Endothelial cell of umbilical vein (primary cell): ENCODE data around the gene TRIM42. TPM values are rescaled to one million over a fixed set of nuclear protein-coding genes. Genes with fewer than 3 reads are reported as not detected.

Source experiments
- BruUV-seq: library from RNA; stranded (reverse); fragments of 400-500 nt; replicated peaks from 2 replicates; lab custom pipeline; 2021; lab: Mats Ljungman, UMichigan
- CTCF ChIA-PET: fragments of 300-600, 350-600 bp; sonication (Branson Sonifier 250); formaldehyde crosslinking; loops from one replicate; lab custom pipeline; 2021; ENCODE audit warnings: antibody characterized with exemption, inconsistent platforms; lab: Charles Lee
- POLR2A ChIA-PET: fragments of 300-600, 350-600 bp; sonication (Branson Sonifier 250); formaldehyde crosslinking; loops from one replicate; lab custom pipeline; 2021; ENCODE audit warnings: antibody characterized with exemption, inconsistent platforms; lab: Charles Lee
- DNase-seq: peaks from one replicate; pipeline ENCODE4 v3.0.0-alpha.2; 2011; ENCODE audit warnings: low read depth, low spot score
- FAIRE-seq: peaks from 2 replicates; lab custom pipeline; 2011; peaks lifted over from hg19 to GRCh38; lab: Jason Lieb, UNC
- H2AFZ ChIP-seq: 2 replicates; pipeline ENCODE4 v1.6.0; 2012; ENCODE audit warnings: low read depth, low read length, control low read depth, inconsistent platforms
- H3K27ac ChIP-seq: 2 replicates; pipeline ENCODE4 v1.5.1; 2011; ENCODE audit warnings: low read depth, mild to moderate bottlenecking, control low read depth, low read length, moderate library complexity; ENCODE audit not compliant: insufficient read depth
- H3K27me3 ChIP-seq, 2 experiments: 2 replicates each; pipeline versions ENCODE4 v1.6.0 to v1.6.1; 2011; ENCODE audit warnings: low read length in 2 of 2, mixed read lengths in 1 of 2; ENCODE audit not compliant: control insufficient read depth in 2 of 2, insufficient read depth in 2 of 2
- H3K36me3 ChIP-seq, 2 experiments: 2 replicates in 1 of 2; 3 replicates in 1 of 2; pipeline ENCODE4 v1.5.1; 2011; ENCODE audit warnings: low read length in 2 of 2, mild to moderate bottlenecking in 1 of 2, moderate library complexity in 1 of 2; ENCODE audit not compliant: control insufficient read depth in 2 of 2, insufficient read depth in 2 of 2; ENCODE audit errors: extremely low read depth in 1 of 2
- H3K4me1 ChIP-seq: 3 replicates; pipeline ENCODE4 v1.5.1; 2011; ENCODE audit warnings: mild to moderate bottlenecking, low read length; ENCODE audit not compliant: control insufficient read depth, insufficient read depth; ENCODE audit errors: extremely low read depth
- H3K4me2 ChIP-seq: 2 replicates; pipeline ENCODE4 v1.6.1; 2011; ENCODE audit warnings: low read length, control low read depth, mixed read lengths; ENCODE audit not compliant: insufficient read depth
- H3K4me3 ChIP-seq, 3 experiments: fragments of 200-600 bp in 1 of 3; sonication (generic), shearing (Covaris generic) in 1 of 3; replicated peaks in 1 of 3; 2 replicates each; pipeline ENCODE4 v1.5.1; 2011 to 2016; ENCODE audit warnings: control low read depth in 3 of 3, low read length in 3 of 3, mild to moderate bottlenecking in 2 of 3, inconsistent platforms in 1 of 3, low read depth in 1 of 3, moderate library complexity in 1 of 3; ENCODE audit not compliant: insufficient read depth in 1 of 3
- H3K79me2 ChIP-seq: 2 replicates; pipeline ENCODE4 v1.6.0; 2012; ENCODE audit warnings: low read length, inconsistent platforms; ENCODE audit not compliant: control insufficient read depth, insufficient read depth
- H3K9ac ChIP-seq: replicated peaks from 2 replicates; pipeline ENCODE3; 2011; ENCODE audit warnings: low read length, control low read depth; ENCODE audit not compliant: insufficient read depth; ENCODE audit errors: extremely low read depth
- H3K9me1 ChIP-seq: replicated peaks from 3 replicates; pipeline ENCODE4 v1.6.0; 2011; ENCODE audit warnings: mild to moderate bottlenecking, low read length; ENCODE audit not compliant: control insufficient read depth, insufficient read depth; ENCODE audit errors: extremely low read depth
- H3K9me3 ChIP-seq: replicated peaks from 2 replicates; pipeline ENCODE4 v1.5.1; 2012; ENCODE audit warnings: low read length, inconsistent platforms; ENCODE audit not compliant: control insufficient read depth, insufficient read depth
- H4K20me1 ChIP-seq: replicated peaks from 2 replicates; pipeline ENCODE3; 2011; ENCODE audit warnings: mild to moderate bottlenecking, low read length; ENCODE audit not compliant: control insufficient read depth, insufficient read depth; ENCODE audit errors: extremely low read depth
- EZH2 ChIP-seq: IDR thresholded peaks from 2 replicates; pipeline ENCODE4 v1.6.1; 2012; ENCODE audit warnings: borderline replicate concordance, low read depth, mild to moderate bottlenecking, moderate library complexity, low read length, inconsistent platforms; ENCODE audit not compliant: severe bottlenecking
- FOS ChIP-seq: IDR thresholded peaks from 2 replicates; pipeline ENCODE4 v1.6.1; 2011; ENCODE audit warnings: mild to moderate bottlenecking, low read length, moderate library complexity, borderline replicate concordance; ENCODE audit not compliant: insufficient read depth
- GATA2 ChIP-seq: IDR thresholded peaks from 2 replicates; pipeline ENCODE4 v1.7.0; 2011; ENCODE audit warnings: low read depth, mild to moderate bottlenecking, moderate library complexity, mixed read lengths, low read length; ENCODE audit not compliant: insufficient read length, insufficient read depth
- JUN ChIP-seq: IDR thresholded peaks from 2 replicates; pipeline ENCODE4 v1.6.1; 2011; ENCODE audit warnings: borderline replicate concordance, low read depth; ENCODE audit not compliant: insufficient read length, insufficient read depth
- MYC ChIP-seq: IDR thresholded peaks from one replicate; pipeline ENCODE4 v1.6.1; 2011; ENCODE audit warnings: mild to moderate bottlenecking, low read depth, low read length
- POLR2A ChIP-seq: IDR thresholded peaks from 2 replicates; pipeline ENCODE4 v1.6.1; 2012; ENCODE audit warnings: low read depth, mild to moderate bottlenecking, control low read depth, low read length
- POLR2AphosphoS5 ChIP-seq: IDR thresholded peaks from 2 replicates; pipeline ENCODE4 v1.6.1; 2012; ENCODE audit warnings: low read depth, mild to moderate bottlenecking, control low read depth, low read length, moderate library complexity; ENCODE audit not compliant: insufficient read depth
- dilution Hi-C: fragments of 300-500 bp; cut with MboI; formaldehyde crosslinking; loops from one replicate; pipeline ENCODE4 v1.15.0; 2019; ENCODE audit warnings: low sequenced_read_pairs; ENCODE audit not compliant: extremely low pct_ligation_motif_present
- intact Hi-C: fragments of 100-400 bp; cut with micrococcal nuclease; formaldehyde crosslinking; loops from one replicate; pipeline ENCODE4 v1.10.0; 2022
- polyA plus RNA-seq, 4 experiments: library from polyadenylated mRNA; depleted of rRNA in 3 of 4; stranded (reverse) in 3 of 4; unstranded in 1 of 4; fragments of >200 nt; gene quantifications; 2 replicates each; pipeline versions ENCODE4 v1.2.1 to v1.2.3, GENCODE V29; 2011 to 2012; ENCODE audit warnings: missing spikeins in 1 of 4
- total RNA-seq: library from RNA; stranded (reverse); gene quantifications from 2 replicates; pipeline ENCODE4 v1.2.3, GENCODE V29; 2021
- TF ChIP-seq, protein P1 (sequence below): IDR thresholded peaks from 2 replicates; pipeline ENCODE4 v1.6.1; 2011; ENCODE audit not compliant: insufficient read depth, insufficient read length
- TF ChIP-seq, protein P2 (sequence below), 2 donors: IDR thresholded peaks; 1 replicate in 1 of 2; 2 replicates in 1 of 2; pipeline ENCODE4 v1.5.1; 2011; ENCODE audit warnings: low read length in 2 of 2, mild to moderate bottlenecking in 2 of 2, moderate library complexity in 2 of 2, control low read depth in 1 of 2, inconsistent platforms in 1 of 2, low read depth in 1 of 2; ENCODE audit not compliant: insufficient read depth in 1 of 2; ENCODE audit errors: extremely low read depth in 1 of 2

The TRIM42 gene
- total and polyA plus RNA-seq, 2 donors (not counting 3 experiments of a cell fraction or from before 2014, with no cell fraction given), result not detected

DNA sequence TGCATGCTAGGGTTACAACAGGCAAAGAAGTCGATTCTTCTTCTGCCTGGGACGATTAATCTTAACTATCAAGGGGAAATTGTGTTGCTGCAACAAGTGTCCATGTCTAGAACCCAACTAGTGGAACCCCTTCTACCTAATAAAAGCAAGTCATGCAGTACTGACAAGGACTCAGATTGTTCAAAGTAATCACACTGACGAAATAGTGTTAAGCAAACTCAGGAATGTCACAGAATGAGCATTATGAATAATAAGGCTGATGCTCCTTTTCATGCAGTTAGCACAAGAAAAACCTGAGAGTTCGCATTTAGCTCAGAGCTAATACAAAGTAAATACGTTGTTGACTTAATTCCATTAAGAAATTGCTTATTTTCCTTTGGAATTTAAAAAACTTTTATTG, 47.5 kb upstream of the TRIM42 start:
- no peak overlapping the region for H3K27ac ChIP-seq
- H4K20me1 ChIP-seq, result no peaks in the 10 kb centered on the region
- dilution Hi-C loops (no loop called here), intact Hi-C loops (no loop called here)
- no peaks in the 10 kb centered on the region for H3K36me3 ChIP-seq
- no peaks in the 10 kb centered on the region for H3K9me1 ChIP-seq
- H3K4me3 ChIP-seq, result no peak overlapping the region
- H3K9ac ChIP-seq, result no peak overlapping the region
- ChIA-PET CTCF (no interaction called here), POLR2A (no interaction called here)
- DNase-seq, result no peak
- H3K4me2 ChIP-seq, result no peak overlapping the region
- peaks cover 4% of the 10 kb centered on the region for H3K4me1 ChIP-seq
- TF ChIP-seq EZH2, result no peak
- TF ChIP-seq, protein P1, sequence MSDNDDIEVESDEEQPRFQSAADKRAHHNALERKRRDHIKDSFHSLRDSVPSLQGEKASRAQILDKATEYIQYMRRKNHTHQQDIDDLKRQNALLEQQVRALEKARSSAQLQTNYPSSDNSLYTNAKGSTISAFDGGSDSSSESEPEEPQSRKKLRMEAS, result no peak
- TF ChIP-seq, protein P2, sequence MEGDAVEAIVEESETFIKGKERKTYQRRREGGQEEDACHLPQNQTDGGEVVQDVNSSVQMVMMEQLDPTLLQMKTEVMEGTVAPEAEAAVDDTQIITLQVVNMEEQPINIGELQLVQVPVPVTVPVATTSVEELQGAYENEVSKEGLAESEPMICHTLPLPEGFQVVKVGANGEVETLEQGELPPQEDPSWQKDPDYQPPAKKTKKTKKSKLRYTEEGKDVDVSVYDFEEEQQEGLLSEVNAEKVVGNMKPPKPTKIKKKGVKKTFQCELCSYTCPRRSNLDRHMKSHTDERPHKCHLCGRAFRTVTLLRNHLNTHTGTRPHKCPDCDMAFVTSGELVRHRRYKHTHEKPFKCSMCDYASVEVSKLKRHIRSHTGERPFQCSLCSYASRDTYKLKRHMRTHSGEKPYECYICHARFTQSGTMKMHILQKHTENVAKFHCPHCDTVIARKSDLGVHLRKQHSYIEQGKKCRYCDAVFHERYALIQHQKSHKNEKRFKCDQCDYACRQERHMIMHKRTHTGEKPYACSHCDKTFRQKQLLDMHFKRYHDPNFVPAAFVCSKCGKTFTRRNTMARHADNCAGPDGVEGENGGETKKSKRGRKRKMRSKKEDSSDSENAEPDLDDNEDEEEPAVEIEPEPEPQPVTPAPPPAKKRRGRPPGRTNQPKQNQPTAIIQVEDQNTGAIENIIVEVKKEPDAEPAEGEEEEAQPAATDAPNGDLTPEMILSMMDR (IDR thresholded peaks at IDR 0.05; ENCODE audit: extremely low read depth in 1 of 2, insufficient read depth in 1 of 2, low read depth in 1 of 2, low read length in 2 of 2), result no peak
- no peak for TF ChIP-seq MYC
- no peak for TF ChIP-seq JUN
- TF ChIP-seq GATA2, result no peak
- no peak for TF ChIP-seq FOS
- TF ChIP-seq POLR2A, result no peak
- no peak for TF ChIP-seq POLR2AphosphoS5
- H3K9me3 ChIP-seq, result no peaks in the 10 kb centered on the region
- no peak overlapping the region for H2AFZ ChIP-seq
- FAIRE-seq, result no peak
- no peaks in the 10 kb centered on the region for H3K27me3 ChIP-seq
- no TSS peak for BruUV-seq
- H3K79me2 ChIP-seq, result no peaks in the 10 kb centered on the region
